Keratinocyte (primary cell): Measurements from ENCODE around the gene ETFA.

Source experiments
- CTCF ChIP-seq, 3 experiments: IDR thresholded peaks in 1 of 3; conservative IDR thresholded peaks in 1 of 3; optimal IDR thresholded peaks in 1 of 3; 2 replicates in 2 of 3; 3 replicates in 1 of 3; pipeline versions ENCODE3 to v1.5.1; 2011; ENCODE audit warnings: low read length in 3 of 3, mild to moderate bottlenecking in 3 of 3, moderate library complexity in 2 of 3, control low read depth in 1 of 3, inconsistent platforms in 1 of 3; ENCODE audit not compliant: insufficient read depth in 2 of 3; ENCODE audit errors: extremely low read depth in 1 of 3
- EZH2 ChIP-seq: IDR thresholded peaks from one replicate; pipeline ENCODE4 v1.6.1; 2012; ENCODE audit warnings: inconsistent platforms, mild to moderate bottlenecking, low read length, moderate library complexity

- TF ChIP-seq EZH2 (peak; percentile 22), CTCF (optimal IDR thresholded peaks at IDR 0.05 in 1 of 3, IDR thresholded peaks at IDR 0.05 in 1 of 3, conservative IDR thresholded peaks at IDR 0.05 in 1 of 3; ENCODE audit: extremely low read depth in 1 of 3, insufficient read depth in 2 of 3, low read length in 3 of 3) (no peak)
Measured at GRCh38 chr15:76342058-76342381, 30.8 kb upstream of the ETFA start.
